Neural cell (in vitro differentiated cells): ENCODE measurements around the gene NME4. TPM values are rescaled to one million over a fixed set of nuclear protein-coding genes. Genes with fewer than 3 reads are reported as not detected.

ENCODE experiments used
- H2AFZ ChIP-seq: fragments of 200-600, 300-800 bp; sonication (generic), shearing (Covaris generic); 2 replicates; pipeline ENCODE4 v1.6.0; 2014; ENCODE audit warnings: low read depth, mild to moderate bottlenecking, antibody characterized with exemption, low read length, moderate library complexity
- H3F3A ChIP-seq: fragments of 200-600 bp; shearing (Covaris generic); 2 replicates; pipeline ENCODE4 v1.6.1; 2016; ENCODE audit warnings: mild to moderate bottlenecking, moderate library complexity, mixed read lengths, antibody characterized with exemption, low read length; ENCODE audit not compliant: insufficient read depth, poor library complexity, severe bottlenecking
- H3K27ac ChIP-seq: fragments of 200-600, 300-800 bp; sonication (generic), shearing (Covaris generic); 2 replicates; pipeline ENCODE4 v1.5.1; 2014; ENCODE audit warnings: mild to moderate bottlenecking, low read length, moderate library complexity
- H3K27me3 ChIP-seq: fragments of 300-800, 200-600 bp; sonication (generic), shearing (Covaris generic); 2 replicates; pipeline ENCODE4 v1.6.0; 2014; ENCODE audit warnings: mild to moderate bottlenecking, low read depth, low read length, moderate library complexity; ENCODE audit not compliant: insufficient read depth
- H3K36me3 ChIP-seq: fragments of 300-800, 200-600 bp; sonication (generic), shearing (Covaris generic); 2 replicates; pipeline ENCODE4 v1.5.1; 2014; ENCODE audit warnings: mild to moderate bottlenecking, antibody characterized with exemption, low read length, moderate library complexity; ENCODE audit not compliant: insufficient read depth
- H3K4me2 ChIP-seq: fragments of 300-800, 200-600 bp; sonication (generic), shearing (Covaris generic); 2 replicates; pipeline ENCODE4 v1.6.0; 2014; ENCODE audit warnings: mild to moderate bottlenecking, low read length
- H3K4me3 ChIP-seq: fragments of 300-800, 200-600 bp; sonication (generic), shearing (Covaris generic); 2 replicates; pipeline ENCODE4 v1.5.1; 2014; ENCODE audit warnings: mild to moderate bottlenecking, low read length, moderate library complexity
- H3K79me2 ChIP-seq: fragments of 200-600 bp; shearing (Covaris generic); replicated peaks from 2 replicates; pipeline ENCODE4 v1.6.0; 2014; ENCODE audit warnings: mild to moderate bottlenecking, low read length, moderate library complexity; ENCODE audit not compliant: insufficient read depth
- H3K9ac ChIP-seq: fragments of 300-800, 200-600 bp; sonication (generic), shearing (Covaris generic); 2 replicates; pipeline ENCODE4 v1.6.1; 2016; ENCODE audit warnings: mild to moderate bottlenecking, low read length, mixed read lengths
- H3K9me2 ChIP-seq: fragments of 200-600 bp; shearing (Covaris generic); 2 replicates; pipeline ENCODE4 v1.6.1; 2016; ENCODE audit warnings: mild to moderate bottlenecking, low read length, mixed read lengths; ENCODE audit not compliant: insufficient read depth
- H3K9me3 ChIP-seq: fragments of 200-600, 300-800 bp; sonication (generic), shearing (Covaris generic); 2 replicates; pipeline ENCODE4 v1.6.1; 2016; ENCODE audit warnings: mild to moderate bottlenecking, mixed run types, low read length, moderate library complexity, mixed read lengths
- H4K20me1 ChIP-seq: fragments of 200-600 bp; shearing (Covaris generic); 2 replicates; pipeline ENCODE4 v1.6.1; 2016; ENCODE audit warnings: mild to moderate bottlenecking, mixed run types; ENCODE audit not compliant: insufficient read depth
- CTCF ChIP-seq: fragments of 450-650 bp; IDR thresholded peaks from 2 replicates; pipeline ENCODE4 v1.5.1; 2014; ENCODE audit warnings: antibody characterized with exemption, mild to moderate bottlenecking, moderate library complexity; ENCODE audit not compliant: poor library complexity, severe bottlenecking
- EP300 ChIP-seq: fragments of 450-650 bp; conservative IDR thresholded peaks from 2 replicates; pipeline ENCODE4 v1.6.1; 2014; ENCODE audit warnings: antibody characterized with exemption, mild to moderate bottlenecking, moderate library complexity; ENCODE audit not compliant: poor library complexity, severe bottlenecking
- EZH2 ChIP-seq: fragments of 200-600, 300-800 bp; shearing (Covaris generic), sonication (generic); IDR thresholded peaks from 2 replicates; pipeline ENCODE4 v1.6.1; 2014; ENCODE audit warnings: antibody characterized with exemption, low read length, borderline replicate concordance, mild to moderate bottlenecking; ENCODE audit not compliant: insufficient read depth, poor library complexity, severe bottlenecking
- MXI1 ChIP-seq: fragments of 450-650 bp; conservative IDR thresholded peaks from 2 replicates; pipeline ENCODE4 v1.6.1; 2014; ENCODE audit warnings: antibody characterized with exemption, mild to moderate bottlenecking; ENCODE audit not compliant: poor library complexity, severe bottlenecking
- POLR2AphosphoS5 ChIP-seq: IDR thresholded peaks from 2 replicates; pipeline ENCODE4 v1.6.1; 2012
- RAD21 ChIP-seq: fragments of 450-650 bp; conservative IDR thresholded peaks from 2 replicates; pipeline ENCODE4 v1.6.1; 2014; ENCODE audit warnings: antibody characterized with exemption, mild to moderate bottlenecking, moderate library complexity
- REST ChIP-seq: IDR thresholded peaks from 2 replicates; pipeline ENCODE4 v1.6.1; 2012; ENCODE audit warnings: borderline replicate concordance
- SMC3 ChIP-seq: fragments of 450-650 bp; conservative IDR thresholded peaks from 2 replicates; pipeline ENCODE4 v1.6.1; 2014; ENCODE audit warnings: antibody characterized with exemption, mild to moderate bottlenecking, moderate library complexity; ENCODE audit not compliant: poor library complexity
- TAF1 ChIP-seq: IDR thresholded peaks from 2 replicates; pipeline ENCODE4 v1.6.1; 2012; ENCODE audit warnings: low read depth
- polyA plus RNA-seq: library from polyadenylated mRNA; depleted of rRNA; stranded (reverse); fragments of >200 nt; gene quantifications from 2 replicates; pipeline ENCODE4 v1.2.3, GENCODE V29; 2014

NME4 gene
- polyA plus RNA-seq, 1 donor from 2014 or later: 65.2 TPM

- no peaks in the 10 kb centered on the region for H3K79me2 ChIP-seq
- H2AFZ ChIP-seq: no peak overlapping the region
- no peaks in the 10 kb centered on the region for H3F3A ChIP-seq
- no peaks in the 10 kb centered on the region for H3K27me3 ChIP-seq
- no peak overlapping the region for H3K9ac ChIP-seq
- no peak overlapping the region for H3K4me2 ChIP-seq
- H3K27ac ChIP-seq: no peak overlapping the region
- TF ChIP-seq RAD21: no peak
- TF ChIP-seq POLR2AphosphoS5: no peak
- no peak for TF ChIP-seq EP300
- no peak for TF ChIP-seq SMC3
- no peak for TF ChIP-seq CTCF
- TF ChIP-seq TAF1: no peak
- no peak for TF ChIP-seq REST
- no peak for TF ChIP-seq EZH2
- no peak for TF ChIP-seq MXI1
- H3K9me3 ChIP-seq: no peaks in the 10 kb centered on the region
- H3K36me3 ChIP-seq: no peaks in the 10 kb centered on the region
- no peak overlapping the region for H3K4me3 ChIP-seq
- no peaks in the 10 kb centered on the region for H4K20me1 ChIP-seq
- H3K9me2 ChIP-seq: no peaks in the 10 kb centered on the region
These were observed 37.8 kb upstream of the NME4 start for GRCh38 chr16:359067-359763.

GRCh38 chr16:359871-360697 lies 36.9 kb upstream of the NME4 start:
- H3K9me3 ChIP-seq: no peaks in the 10 kb centered on the region
- no peaks in the 10 kb centered on the region for H3K9me2 ChIP-seq
- H3K36me3 ChIP-seq: no peaks in the 10 kb centered on the region
- no peak overlapping the region for H3K4me3 ChIP-seq
- H2AFZ ChIP-seq: no peak overlapping the region
- no peaks in the 10 kb centered on the region for H3K79me2 ChIP-seq
- H3K4me2 ChIP-seq: no peak overlapping the region
- no peak overlapping the region for H3K27ac ChIP-seq
- H3F3A ChIP-seq: no peaks in the 10 kb centered on the region
- TF ChIP-seq SMC3 (no peak), MXI1 (no peak), EP300 (no peak), TAF1 (no peak), EZH2 (no peak), REST (no peak), RAD21 (no peak), POLR2AphosphoS5 (no peak), CTCF (no peak)
- no peak overlapping the region for H3K9ac ChIP-seq
- H3K27me3 ChIP-seq: no peaks in the 10 kb centered on the region
- no peaks in the 10 kb centered on the region for H4K20me1 ChIP-seq
